Body of pancreas (tissue), 4 donors: ENCODE results near the gene SVBP. TPM values are rescaled to one million over a fixed set of nuclear protein-coding genes. Genes with fewer than 3 reads are reported as not detected.

Experiments
- ATAC-seq: fragments of 150-250 bp; one replicate; pipeline ENCODE4 v1.9.1; 2016
- DNase-seq, 4 donors: peaks; one replicate each; pipeline ENCODE4 v3.0.0-alpha.2; 2019
- H3K27ac ChIP-seq, 4 donors: fragments of 200-600 bp; sonication (generic); 1 replicate in 3 of 4; 2 replicates in 1 of 4; pipeline versions ENCODE4 v1.5.1 to v1.6.1; 2016 to 2019; ENCODE audit warnings: mild to moderate bottlenecking in 1 of 4, mixed read lengths in 1 of 4, moderate library complexity in 1 of 4
- H3K27me3 ChIP-seq, 2 donors: fragments of 200-600 bp; sonication (generic); one replicate each; pipeline ENCODE4 v1.6.0; 2016; ENCODE audit warnings: mild to moderate bottlenecking in 1 of 2
- H3K36me3 ChIP-seq, 2 donors: fragments of 200-600 bp; sonication (generic); replicated peaks in 1 of 2; 2 replicates each; pipeline ENCODE4 v1.5.1; 2016; ENCODE audit warnings: low read depth in 2 of 2; ENCODE audit not compliant: insufficient read depth in 1 of 2
- H3K4me1 ChIP-seq: fragments of 200-600 bp; sonication (generic); one replicate; pipeline ENCODE4 v1.6.0; 2016
- H3K4me3 ChIP-seq, 2 donors: fragments of 200-600 bp; sonication (generic); 1 replicate in 1 of 2; 2 replicates in 1 of 2; pipeline ENCODE4 v1.5.1; 2016 to 2019
- H3K9me3 ChIP-seq, 3 donors: fragments of 200-600 bp; sonication (generic); 1 replicate in 2 of 3; 2 replicates in 1 of 3; pipeline ENCODE4 v1.5.1; 2016
- POLR2A ChIP-seq, 3 donors: fragments of 450-650 bp; IDR thresholded peaks; one replicate each; pipeline ENCODE4 v1.6.1; 2016; ENCODE audit warnings: antibody characterized with exemption in 3 of 3, mild to moderate bottlenecking in 2 of 3
- WGBS, 2 donors: methylation state at CpG; one replicate each; pipeline ENCODE4 v1.1.5; 2017; 5-methylcytosine and 5-hydroxymethylcytosine counted together
- intact Hi-C: fragments of 100-400 bp; cut with DNase I; formaldehyde crosslinking; loops from one replicate; pipeline ENCODE4 v1.15.1; 2023
- total RNA-seq, 2 donors: library from RNA; depleted of rRNA; stranded (reverse); fragments of >200 nt; gene quantifications; one replicate each; pipeline ENCODE4 v1.1.0, GENCODE V29; 2016
- TF ChIP-seq, protein P1 (sequence below), 7 experiments: fragments of 450-650 bp in 4 of 7; fragments of 200-600 bp in 3 of 7; sonication (generic) in 3 of 7; IDR thresholded peaks; one replicate each; pipeline ENCODE4 v1.5.1; 2016 to 2019; ENCODE audit warnings: antibody characterized with exemption in 7 of 7

SVBP gene
- total RNA-seq, 2 donors from 2014 or later: 12.2 to 12.5 TPM

GRCh38 chr1:42846257-42847110 is 29.3 kb upstream of the SVBP start, which contains the start of gene ZNF691:
Gene ZNF691 (plus strand): TSS chr1:42846613. CDS start chr1:42849659, 3,046 bp downstream.
- 1% methylated on average over 11 to 50 of the region's 50 CpGs for WGBS, 2 donors
- Histone ChIP-seq H3K4me3 (peak within 1 kb of the TSS; percentile 60), H3K27ac (peak within 1 kb of the TSS; percentile 58 to 81 (median 62)), H3K27me3 (no peaks in the 10 kb centered on the region), H3K4me1 (peaks cover 22% of the 10 kb centered on the region), H3K9me3 (no peaks in the 10 kb centered on the region), H3K36me3 (peaks cover 0 to 2% of the 10 kb centered on the region in 2 donors)
- DNase-seq: peak; percentile 93 to 97 (median 95)
- TF ChIP-seq, protein P1, sequence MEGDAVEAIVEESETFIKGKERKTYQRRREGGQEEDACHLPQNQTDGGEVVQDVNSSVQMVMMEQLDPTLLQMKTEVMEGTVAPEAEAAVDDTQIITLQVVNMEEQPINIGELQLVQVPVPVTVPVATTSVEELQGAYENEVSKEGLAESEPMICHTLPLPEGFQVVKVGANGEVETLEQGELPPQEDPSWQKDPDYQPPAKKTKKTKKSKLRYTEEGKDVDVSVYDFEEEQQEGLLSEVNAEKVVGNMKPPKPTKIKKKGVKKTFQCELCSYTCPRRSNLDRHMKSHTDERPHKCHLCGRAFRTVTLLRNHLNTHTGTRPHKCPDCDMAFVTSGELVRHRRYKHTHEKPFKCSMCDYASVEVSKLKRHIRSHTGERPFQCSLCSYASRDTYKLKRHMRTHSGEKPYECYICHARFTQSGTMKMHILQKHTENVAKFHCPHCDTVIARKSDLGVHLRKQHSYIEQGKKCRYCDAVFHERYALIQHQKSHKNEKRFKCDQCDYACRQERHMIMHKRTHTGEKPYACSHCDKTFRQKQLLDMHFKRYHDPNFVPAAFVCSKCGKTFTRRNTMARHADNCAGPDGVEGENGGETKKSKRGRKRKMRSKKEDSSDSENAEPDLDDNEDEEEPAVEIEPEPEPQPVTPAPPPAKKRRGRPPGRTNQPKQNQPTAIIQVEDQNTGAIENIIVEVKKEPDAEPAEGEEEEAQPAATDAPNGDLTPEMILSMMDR (IDR thresholded peaks at IDR 0.05): peak in 6 of 7 experiments; percentile 19 to 59 (median 48)
- peak; percentile 35 to 77 (median 77) for TF ChIP-seq POLR2A (IDR thresholded peaks at IDR 0.05)
- peak; percentile 100 for ATAC-seq
- intact Hi-C loops: no loop called here

DNA sequence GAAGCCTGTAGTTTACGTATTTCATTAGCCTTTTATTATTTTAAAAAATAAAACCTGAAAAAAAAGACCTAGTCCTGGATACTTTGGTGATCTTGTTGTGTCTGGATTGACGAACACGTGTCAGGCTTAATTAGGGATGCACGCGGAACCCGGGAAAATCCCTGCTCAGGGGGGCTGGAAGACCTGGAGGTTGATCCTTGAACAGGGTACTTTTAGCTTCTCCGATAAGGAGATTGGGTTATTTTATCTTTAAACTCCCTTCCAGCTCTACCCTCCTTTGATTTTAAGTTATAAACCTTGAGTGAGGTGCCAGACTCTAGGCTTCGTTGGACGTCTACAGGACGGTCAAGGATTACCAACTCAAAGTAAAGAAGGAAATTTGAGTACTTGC is 28.7 kb upstream of the SVBP start:
- TF ChIP-seq, protein P1 (IDR thresholded peaks at IDR 0.05): no peak
- no peak for TF ChIP-seq POLR2A (IDR thresholded peaks at IDR 0.05)
- Histone ChIP-seq H3K4me1 (peaks cover 22% of the 10 kb centered on the region), H3K27ac (no peak overlapping the region), H3K27me3 (no peaks in the 10 kb centered on the region), H3K9me3 (no peaks in the 10 kb centered on the region), H3K4me3 (peak overlapping the region in 1 of 2 donors; percentile 60), H3K36me3 (no peaks in the 10 kb centered on the region)
- 9% methylated on average over 10 of the region's 10 CpGs for WGBS, 2 donors
- ATAC-seq: peak; percentile 5
- intact Hi-C loops: no loop called here
- no peak for DNase-seq

- H3K27me3 ChIP-seq: no peaks in the 10 kb centered on the region
- H3K9me3 ChIP-seq: no peaks in the 10 kb centered on the region
- H3K4me1 ChIP-seq: peaks cover 22% of the 10 kb centered on the region
- ATAC-seq: no peak
- WGBS, 2 donors: 60 to 66% methylated on average over 1 of the region's 1 CpG
- intact Hi-C loops: no loop called here
- TF ChIP-seq, protein P1 (IDR thresholded peaks at IDR 0.05): no peak
- TF ChIP-seq POLR2A (IDR thresholded peaks at IDR 0.05): no peak
- no peak overlapping the region for H3K27ac ChIP-seq
- H3K4me3 ChIP-seq: no peak overlapping the region
- DNase-seq: no peak
- no peaks in the 10 kb centered on the region for H3K36me3 ChIP-seq
Observed at GRCh38 chr1:42845193-42845592, 28.0 kb upstream of the SVBP start.

DNA sequence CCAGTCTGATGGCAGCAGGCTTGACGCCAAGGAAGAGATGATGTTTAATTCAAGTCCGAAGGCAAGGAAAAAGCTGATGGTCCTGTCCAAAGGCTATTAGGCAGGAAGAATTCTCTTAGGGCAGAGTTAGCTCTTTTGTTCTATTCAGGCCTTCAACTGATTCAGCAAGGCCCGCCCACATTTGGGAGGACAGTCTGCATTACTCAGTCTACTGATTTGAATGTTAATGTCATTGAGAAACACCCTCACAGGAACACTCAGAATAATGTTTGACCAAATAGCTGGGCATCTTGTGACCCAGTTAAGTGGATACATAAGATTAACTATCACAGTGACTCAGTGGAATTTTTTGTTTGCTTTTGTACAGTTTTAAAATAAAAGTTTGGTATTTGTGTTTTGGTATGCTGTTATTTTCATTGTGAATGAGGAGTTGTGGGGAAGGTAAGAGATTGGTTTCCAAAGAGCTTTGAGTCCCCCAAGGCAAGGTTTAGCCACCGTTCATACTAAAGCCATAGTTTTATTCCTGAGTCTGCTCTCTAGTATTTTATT is 27.5 kb upstream of the SVBP start:
- 93 to 95% methylated on average over 4 of the region's 4 CpGs for WGBS, 2 donors
- intact Hi-C loops: no loop called here
- no peak for DNase-seq
- Histone ChIP-seq H3K9me3 (no peaks in the 10 kb centered on the region), H3K27ac (no peak overlapping the region), H3K4me1 (peaks cover 22% of the 10 kb centered on the region), H3K27me3 (no peaks in the 10 kb centered on the region), H3K36me3 (no peaks in the 10 kb centered on the region), H3K4me3 (no peak overlapping the region)
- no peak for TF ChIP-seq POLR2A (IDR thresholded peaks at IDR 0.05)
- TF ChIP-seq, protein P1 (IDR thresholded peaks at IDR 0.05): no peak
- no peak for ATAC-seq
